Measurements from ENCODE around the gene MLF2. TPM values are rescaled to one million over a fixed set of nuclear protein-coding genes. Genes with fewer than 3 reads are reported as not detected.

The MLF2 gene
- total RNA-seq, 6 experiments from 2014 or later = 104 to 185 (median 134) TPM

DNA sequence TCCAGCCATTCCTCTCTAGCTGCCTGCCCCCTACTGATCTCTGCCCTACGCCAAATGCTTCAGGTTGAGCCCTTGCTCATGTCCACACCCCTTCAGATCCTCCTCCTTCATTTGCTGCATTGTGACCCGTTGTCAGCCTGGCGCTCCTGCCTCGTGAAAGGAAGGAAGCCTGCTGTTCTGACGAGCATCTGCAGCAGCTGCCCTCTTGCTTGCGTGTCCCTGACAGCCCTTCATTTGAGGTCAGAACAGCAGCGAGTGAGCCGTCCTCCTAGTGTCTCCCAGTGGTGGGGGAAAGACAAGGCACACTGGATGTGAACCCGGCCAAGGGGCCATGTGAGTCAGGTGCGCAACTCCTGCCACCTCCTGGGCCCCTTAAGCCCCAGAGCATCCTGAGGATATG, 49.3 kb downstream of the MLF2 start:
- H3K27ac ChIP-seq = no peak overlapping the region
- no peak overlapping the region for H3K4me3 ChIP-seq
- no peaks in the 10 kb centered on the region for H3K36me3 ChIP-seq
- TF ChIP-seq CTCF (IDR thresholded peaks at IDR 0.05) (no peak), POLR2A (IDR thresholded peaks at IDR 0.05) (no peak)
- DNase-seq = no peak
- H3K9me3 ChIP-seq = no peaks in the 10 kb centered on the region
- WGBS (ENCODE audit: insufficient coverage, low coverage, low lambda C conversion rate, missing lambda C conversion rate) = 3% methylated on average over 6 of the region's 10 CpGs
- peaks cover 0 to 5% (median 0%) of the 10 kb centered on the region in 4 donors for H3K4me1 ChIP-seq
- intact Hi-C loops (cut with DNase I) = no loop called here
- ATAC-seq = no peak
- peaks cover 6 to 11% of the 10 kb centered on the region in 2 donors for H3K27me3 ChIP-seq

DNA sequence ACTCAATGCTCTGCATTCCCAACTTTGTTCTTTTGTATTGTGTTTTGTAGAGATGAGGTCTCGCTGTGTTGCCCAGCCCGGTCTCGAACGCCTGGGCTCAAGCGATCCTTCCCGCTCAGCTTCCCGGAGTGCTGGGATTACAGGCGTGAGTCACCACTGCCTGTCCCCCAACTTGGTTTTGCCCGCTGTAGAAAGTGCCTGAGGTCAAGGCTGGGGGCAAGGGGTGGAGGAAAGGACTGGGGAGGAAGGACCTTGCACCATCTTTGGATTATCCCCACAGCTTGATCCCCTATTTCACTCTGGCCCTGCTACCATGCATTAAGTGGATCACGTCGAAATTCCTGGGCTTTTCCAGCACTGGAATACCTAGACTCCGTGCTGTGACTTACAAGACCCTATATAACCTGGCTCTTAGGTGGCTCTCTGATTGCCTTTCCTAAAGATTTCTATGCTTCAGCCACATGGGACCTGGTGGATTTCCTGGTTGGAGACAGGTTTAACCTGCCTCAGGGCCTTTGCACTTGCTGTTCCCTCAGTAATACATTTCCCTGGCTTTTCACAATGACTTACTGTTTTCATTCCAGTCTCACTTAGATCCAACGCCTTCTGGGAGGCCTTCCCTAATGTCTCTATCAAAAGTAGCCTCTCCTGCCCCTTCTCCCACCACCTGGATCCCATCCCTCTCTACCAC, 51.7 kb downstream of the MLF2 start:
- no peak for DNase-seq
- Histone ChIP-seq H3K27me3 (peaks cover 6 to 11% of the 10 kb centered on the region in 2 donors), H3K4me3 (no peak overlapping the region), H3K9me3 (no peaks in the 10 kb centered on the region), H3K36me3 (no peaks in the 10 kb centered on the region), H3K27ac (no peak overlapping the region), H3K4me1 (peaks cover 0 to 5% (median 0%) of the 10 kb centered on the region in 4 donors)
- TF ChIP-seq POLR2A (IDR thresholded peaks at IDR 0.05) = no peak
- no peak for TF ChIP-seq CTCF (IDR thresholded peaks at IDR 0.05)
- 24% methylated on average over 5 of the region's 13 CpGs for WGBS (ENCODE audit: insufficient coverage, low coverage, low lambda C conversion rate, missing lambda C conversion rate)
- ATAC-seq = no peak
- intact Hi-C loops (cut with DNase I) = no loop called here

GRCh38 chr12:6700646-6701051, 52.3 kb downstream of the MLF2 start, which contains the start of gene PIANP:
PIANP (minus strand) TSS chr12:6700815; CDS start chr12:6698061, 2,754 bp downstream.
- Histone ChIP-seq H3K4me1 (peaks cover 0 to 5% (median 0%) of the 10 kb centered on the region in 4 donors), H3K4me3 (no peak within 1 kb of the TSS), H3K27me3 (peaks cover 6 to 11% of the 10 kb centered on the region in 2 donors), H3K9me3 (no peaks in the 10 kb centered on the region), H3K27ac (no peak within 1 kb of the TSS), H3K36me3 (no peaks in the 10 kb centered on the region)
- peak; percentile 43 to 65 (median 54) for ATAC-seq
- TF ChIP-seq POLR2A (IDR thresholded peaks at IDR 0.05) = no peak
- no peak for TF ChIP-seq CTCF (IDR thresholded peaks at IDR 0.05)
- DNase-seq = no peak
- intact Hi-C loops (cut with DNase I) = no loop called here
- WGBS (ENCODE audit: insufficient coverage, low coverage, low lambda C conversion rate, missing lambda C conversion rate) = 0% methylated on average over 1 of the region's 43 CpGs

DNA sequence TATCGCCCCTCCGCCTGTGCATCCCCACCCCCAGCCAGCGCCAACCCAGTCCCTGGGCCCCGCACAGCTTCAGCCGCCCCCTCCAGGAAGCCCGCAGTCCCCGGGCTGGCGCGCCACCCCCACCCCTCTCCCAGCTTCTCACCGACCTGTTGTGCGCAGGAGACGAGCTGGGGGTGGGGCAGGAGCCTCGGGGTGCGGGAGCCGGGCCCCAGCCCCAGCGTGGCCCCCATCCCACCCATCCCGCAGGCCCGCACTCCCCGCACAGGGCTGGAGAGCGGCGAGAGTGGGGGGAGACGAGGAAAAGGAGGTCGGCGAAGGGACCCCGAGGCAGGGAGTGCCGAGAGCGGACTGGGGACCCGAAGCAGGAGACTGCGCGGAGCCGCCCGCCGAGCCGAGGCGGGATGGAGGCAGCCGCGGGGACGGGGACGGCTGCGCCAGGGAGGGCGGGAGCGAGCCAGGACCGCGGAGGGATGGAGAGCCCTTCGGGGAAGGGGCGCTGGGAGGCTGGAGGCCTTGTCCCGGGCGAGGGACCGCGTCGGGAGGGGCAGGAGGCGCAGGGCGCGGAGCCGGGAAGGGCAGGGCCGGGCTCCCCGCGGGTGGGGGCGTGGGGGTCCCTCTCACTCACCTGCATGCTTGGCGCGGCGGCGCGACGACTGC, 52.8 kb downstream of the MLF2 start:
- no peak for TF ChIP-seq POLR2A (IDR thresholded peaks at IDR 0.05)
- TF ChIP-seq CTCF (IDR thresholded peaks at IDR 0.05) = no peak
- 2% methylated on average over 9 of the region's 65 CpGs for WGBS (ENCODE audit: insufficient coverage, low coverage, low lambda C conversion rate, missing lambda C conversion rate)
- ATAC-seq (peak in 2 of 4 donors; percentile 16 to 21), DNase-seq (no peak)
- Histone ChIP-seq H3K27me3 (peaks cover 6 to 11% of the 10 kb centered on the region in 2 donors), H3K9me3 (no peaks in the 10 kb centered on the region), H3K36me3 (no peaks in the 10 kb centered on the region), H3K4me3 (no peak overlapping the region), H3K4me1 (peaks cover 0 to 5% (median 0%) of the 10 kb centered on the region in 4 donors), H3K27ac (no peak overlapping the region)
- intact Hi-C loops (cut with DNase I) = loop anchor here in 1 of 2 donors (10.0 kb wide), 1 partner anchor 75 kb away; no protein-coding TSS in a partner anchor
